Smooth muscle cell of the coronary artery (primary cell): Measurements from ENCODE around the gene HTR1E. TPM values are rescaled to one million over a fixed set of nuclear protein-coding genes. Genes with fewer than 3 reads are reported as not detected.

Experiments used
- total RNA-seq: library from RNA; depleted of rRNA; stranded (reverse); fragments of >200 nt; gene quantifications from 2 replicates; pipeline ENCODE4 v1.2.3, GENCODE V29; 2014; ENCODE audit warnings: low replicate concordance

Gene HTR1E
- total RNA-seq: not detected in 2 replicates

GRCh38 chr6:86937219-86938079 lies at the start of gene HTR1E:
Gene HTR1E (plus strand): TSS chr6:86937528. CDS start chr6:87015335, 77,807 bp downstream.

Other genes with a start within 250 kb of the HTR1E start
- gene CGA, start 157.6 kb downstream of the HTR1E start, total RNA-seq: not detected in 2 replicates
- gene ZNF292, start 218.0 kb downstream of the HTR1E start, total RNA-seq: 16.2 and 21.3 TPM in 2 replicates